AG10803 (cell line): ENCODE data around the gene GCDH.

Experiments used
- DNase-seq: peaks from one replicate; pipeline ENCODE4 v3.0.0; 2010; ENCODE audit warnings: low read depth
- H3K4me3 ChIP-seq: 2 replicates; pipeline ENCODE4 v1.5.1; 2011; ENCODE audit warnings: mild to moderate bottlenecking, low read length, control low read depth
- CTCF ChIP-seq: conservative IDR thresholded peaks from 2 replicates; pipeline ENCODE4 v1.5.1; 2011; ENCODE audit warnings: mild to moderate bottlenecking, low read length, control low read depth, inconsistent platforms

Gene GCDH

GRCh38 chr19:12867120-12868099 is 23.6 kb upstream of the GCDH start:
- DNase-seq, result no peak
- H3K4me3 ChIP-seq, result peak overlapping the region; percentile 36
- no peak for TF ChIP-seq CTCF

GRCh38 chr19:12868540-12869112 is 22.3 kb upstream of the GCDH start:
- H3K4me3 ChIP-seq, result no peak overlapping the region
- no peak for TF ChIP-seq CTCF
- DNase-seq, result no peak

- DNase-seq, result no peak
- no peak for TF ChIP-seq CTCF
- no peak overlapping the region for H3K4me3 ChIP-seq
These were observed 19.3 kb upstream of the GCDH start for GRCh38 chr19:12871681-12872080.

- no peak for DNase-seq
- H3K4me3 ChIP-seq, result no peak overlapping the region
These were observed 18.7 kb upstream of the GCDH start for GRCh38 chr19:12872255-12872654.

GRCh38 chr19:12872941-12873890 is 17.7 kb upstream of the GCDH start:
- peak overlapping the region; percentile 13 for H3K4me3 ChIP-seq
- TF ChIP-seq CTCF, result 0 out of 2 replicates have a peak, but pooled peaks have one; percentile 7
- DNase-seq, result peak; percentile 30

More at GRCh38 chr19:12872255-12872654, 18.7 kb upstream of the GCDH start:
- no peak for TF ChIP-seq CTCF

GRCh38 chr19:12873891-12874745 is 16.8 kb upstream of the GCDH start:
- TF ChIP-seq CTCF, result no peak
- no peak for DNase-seq
- no peak overlapping the region for H3K4me3 ChIP-seq
